GM12874 (cell line): ENCODE results near the gene C1QTNF5.

Source experiments
- TF ChIP-seq, protein P1 (sequence below): IDR thresholded peaks from 2 replicates; pipeline ENCODE4 v1.5.1; 2011; ENCODE audit warnings: low read depth, mild to moderate bottlenecking, control low read depth, low read length, moderate library complexity; ENCODE audit not compliant: insufficient read depth

C1QTNF5 gene

DNA sequence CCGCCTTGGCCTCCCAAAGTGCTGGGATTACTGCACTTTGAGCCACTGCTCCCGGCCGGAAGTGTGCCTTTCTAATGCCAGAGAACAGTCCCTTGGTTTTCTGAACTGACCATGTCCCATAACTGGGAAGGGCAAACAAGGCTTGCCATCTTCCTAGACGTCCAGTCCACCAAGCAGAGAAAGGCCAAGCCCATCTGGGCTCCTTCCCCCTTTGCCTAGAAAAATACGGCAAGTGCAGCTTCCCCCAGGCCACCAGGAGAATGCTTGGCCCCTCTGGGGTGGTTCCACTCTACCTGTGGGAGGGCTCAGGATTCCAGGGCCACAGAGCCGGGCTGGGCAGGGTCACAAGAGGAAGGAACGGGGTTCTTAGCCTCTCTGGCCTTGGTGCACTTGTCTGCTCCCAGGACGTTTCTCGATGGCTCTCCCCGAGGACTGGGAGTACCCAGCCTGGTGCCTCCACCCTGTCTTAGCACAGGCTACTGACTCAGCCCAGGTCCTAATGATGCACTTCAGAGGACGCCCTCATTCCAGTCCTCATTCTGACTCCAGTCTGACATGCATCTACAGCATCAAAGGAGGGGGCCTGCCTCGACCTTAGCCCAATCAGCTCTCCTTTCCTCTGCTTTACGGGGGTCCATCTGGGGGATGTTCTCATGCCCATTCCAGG, 39.6 kb upstream of the C1QTNF5 start:
- TF ChIP-seq, protein P1, sequence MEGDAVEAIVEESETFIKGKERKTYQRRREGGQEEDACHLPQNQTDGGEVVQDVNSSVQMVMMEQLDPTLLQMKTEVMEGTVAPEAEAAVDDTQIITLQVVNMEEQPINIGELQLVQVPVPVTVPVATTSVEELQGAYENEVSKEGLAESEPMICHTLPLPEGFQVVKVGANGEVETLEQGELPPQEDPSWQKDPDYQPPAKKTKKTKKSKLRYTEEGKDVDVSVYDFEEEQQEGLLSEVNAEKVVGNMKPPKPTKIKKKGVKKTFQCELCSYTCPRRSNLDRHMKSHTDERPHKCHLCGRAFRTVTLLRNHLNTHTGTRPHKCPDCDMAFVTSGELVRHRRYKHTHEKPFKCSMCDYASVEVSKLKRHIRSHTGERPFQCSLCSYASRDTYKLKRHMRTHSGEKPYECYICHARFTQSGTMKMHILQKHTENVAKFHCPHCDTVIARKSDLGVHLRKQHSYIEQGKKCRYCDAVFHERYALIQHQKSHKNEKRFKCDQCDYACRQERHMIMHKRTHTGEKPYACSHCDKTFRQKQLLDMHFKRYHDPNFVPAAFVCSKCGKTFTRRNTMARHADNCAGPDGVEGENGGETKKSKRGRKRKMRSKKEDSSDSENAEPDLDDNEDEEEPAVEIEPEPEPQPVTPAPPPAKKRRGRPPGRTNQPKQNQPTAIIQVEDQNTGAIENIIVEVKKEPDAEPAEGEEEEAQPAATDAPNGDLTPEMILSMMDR = no peak

DNA sequence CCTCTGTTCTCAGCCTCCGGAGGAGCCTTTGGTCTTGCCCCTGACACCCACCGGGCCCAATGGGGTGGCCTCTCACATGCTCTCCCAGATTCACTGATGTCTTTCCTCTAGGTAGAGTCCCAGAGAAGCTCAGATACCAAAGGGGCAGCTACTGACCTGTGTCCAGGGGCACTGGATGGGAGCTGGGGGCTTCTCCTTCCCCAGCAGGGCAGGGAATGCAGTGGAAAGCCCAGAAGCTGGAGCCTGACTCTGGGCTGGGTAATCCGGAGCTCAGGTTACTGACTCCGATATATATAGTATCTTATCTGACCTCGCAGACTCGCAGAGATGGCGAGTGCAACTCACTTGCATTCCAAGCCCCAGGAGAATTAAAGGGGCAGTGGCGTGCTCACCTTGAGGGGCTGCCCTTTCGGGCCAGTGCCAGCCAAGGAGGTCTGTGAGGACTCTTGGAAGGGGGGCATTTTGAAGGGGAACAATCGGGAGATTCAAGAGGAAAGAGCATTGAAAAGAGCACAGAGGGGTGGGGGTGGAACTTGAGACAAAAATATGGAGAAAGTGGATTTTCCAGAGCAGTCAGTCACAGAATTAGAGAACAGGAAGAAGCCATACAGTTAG, 38.3 kb upstream of the C1QTNF5 start:
- TF ChIP-seq, protein P1 = no peak

DNA sequence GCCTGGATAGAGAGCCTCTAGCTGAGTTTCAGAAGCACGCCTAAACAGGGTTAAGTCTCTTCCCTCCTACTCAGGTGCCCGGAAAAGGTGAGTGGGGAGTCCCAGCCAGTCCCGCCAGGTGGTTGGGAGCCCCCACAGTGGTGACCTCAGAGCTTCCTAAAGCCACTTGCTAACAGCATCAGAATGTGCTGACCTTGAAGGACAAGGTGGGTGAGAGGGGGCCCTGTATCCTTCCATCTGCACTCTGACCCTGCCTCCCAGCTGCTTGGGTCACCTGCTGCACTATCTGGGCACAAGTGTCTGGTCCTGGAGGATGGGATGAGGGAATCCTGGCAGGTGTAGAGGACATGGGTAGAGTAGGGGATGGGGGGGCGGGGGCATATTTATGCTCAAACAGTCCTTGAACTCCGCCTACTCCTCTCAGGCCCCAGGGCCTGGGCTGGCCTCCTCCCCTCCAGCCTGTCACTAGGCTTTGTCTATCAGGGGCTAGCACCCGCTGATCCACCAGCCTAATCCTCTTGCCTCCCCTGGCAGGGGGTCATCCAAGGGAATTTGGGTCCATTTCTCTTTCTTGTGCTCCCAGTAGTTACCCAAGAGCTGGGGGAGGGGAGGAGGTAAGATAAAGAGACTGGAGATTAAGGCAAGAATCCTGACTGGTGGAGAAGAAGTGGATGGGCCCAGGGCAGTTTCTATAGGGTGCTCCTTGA, 37.4 kb upstream of the C1QTNF5 start:
- TF ChIP-seq, protein P1 = no peak

DNA sequence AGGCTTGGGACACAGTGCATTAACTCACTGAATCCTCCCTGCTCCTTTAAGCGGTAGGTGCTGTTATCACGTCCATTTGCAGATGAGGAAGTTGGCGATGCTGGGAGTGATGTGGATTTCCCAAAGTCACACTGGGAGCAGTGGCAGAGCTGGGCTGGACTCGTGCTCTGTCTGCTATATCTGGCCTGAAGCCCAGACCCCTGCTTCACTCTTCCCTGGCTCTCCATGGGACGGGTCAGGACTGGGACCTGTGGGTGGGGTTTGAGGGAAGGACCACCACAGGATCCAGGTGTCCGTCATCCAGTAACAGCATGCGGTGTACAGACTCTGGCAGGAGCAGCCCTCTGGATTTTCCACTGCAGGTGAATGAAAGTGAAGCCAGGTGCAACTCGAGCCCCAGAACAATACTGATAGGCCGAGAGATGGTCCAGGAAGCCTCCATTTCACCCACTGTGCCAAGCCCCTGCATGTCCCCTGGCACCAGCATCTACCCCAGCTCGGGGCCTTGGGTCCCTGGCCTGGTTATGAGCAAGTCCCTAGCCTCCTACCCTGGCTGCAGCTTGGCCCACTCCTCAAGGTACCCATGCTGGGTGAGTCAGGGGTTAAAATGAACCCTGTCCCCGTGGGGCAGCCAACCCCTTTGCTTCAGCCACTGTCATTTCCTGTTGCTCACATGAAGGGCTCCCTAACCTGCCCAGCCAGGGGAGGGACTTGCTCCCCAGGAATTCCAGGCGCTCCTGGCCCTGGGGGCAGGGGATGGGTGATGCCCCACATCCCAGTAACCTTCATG, 36.6 kb upstream of the C1QTNF5 start:
- TF ChIP-seq, protein P1 = no peak

DNA sequence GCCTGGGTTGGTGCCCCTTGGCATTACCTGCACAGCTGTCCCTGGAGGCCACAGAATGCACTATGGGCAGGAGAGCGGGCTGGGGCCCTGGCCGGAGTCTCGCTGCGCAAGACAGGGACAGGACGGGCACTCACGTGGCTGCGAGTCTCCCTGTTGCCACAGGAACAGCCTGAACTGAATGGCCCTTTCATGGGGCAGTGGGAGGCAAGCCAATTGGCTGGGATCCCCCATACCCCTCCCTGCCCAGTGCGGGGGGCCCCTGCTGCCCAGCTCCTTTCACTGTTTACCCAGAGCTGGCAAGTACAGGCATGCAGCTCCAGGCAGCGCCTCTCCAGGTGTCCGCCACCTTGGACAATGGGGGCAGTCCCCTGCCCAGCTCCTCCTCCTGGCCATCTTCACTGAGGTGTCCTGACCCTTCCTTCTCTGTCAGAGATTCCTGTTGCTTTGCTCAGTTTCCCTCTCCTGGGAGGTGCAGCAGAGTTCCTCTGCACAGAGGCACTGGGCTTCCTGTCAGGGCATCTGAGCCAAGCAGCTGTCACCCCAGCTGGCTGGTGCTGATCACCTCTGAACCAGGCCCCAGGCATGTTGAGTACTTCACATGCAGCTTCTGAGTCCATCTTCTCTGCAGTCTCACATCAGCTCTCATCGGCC, 35.6 kb upstream of the C1QTNF5 start:
- TF ChIP-seq, protein P1 = no peak

DNA sequence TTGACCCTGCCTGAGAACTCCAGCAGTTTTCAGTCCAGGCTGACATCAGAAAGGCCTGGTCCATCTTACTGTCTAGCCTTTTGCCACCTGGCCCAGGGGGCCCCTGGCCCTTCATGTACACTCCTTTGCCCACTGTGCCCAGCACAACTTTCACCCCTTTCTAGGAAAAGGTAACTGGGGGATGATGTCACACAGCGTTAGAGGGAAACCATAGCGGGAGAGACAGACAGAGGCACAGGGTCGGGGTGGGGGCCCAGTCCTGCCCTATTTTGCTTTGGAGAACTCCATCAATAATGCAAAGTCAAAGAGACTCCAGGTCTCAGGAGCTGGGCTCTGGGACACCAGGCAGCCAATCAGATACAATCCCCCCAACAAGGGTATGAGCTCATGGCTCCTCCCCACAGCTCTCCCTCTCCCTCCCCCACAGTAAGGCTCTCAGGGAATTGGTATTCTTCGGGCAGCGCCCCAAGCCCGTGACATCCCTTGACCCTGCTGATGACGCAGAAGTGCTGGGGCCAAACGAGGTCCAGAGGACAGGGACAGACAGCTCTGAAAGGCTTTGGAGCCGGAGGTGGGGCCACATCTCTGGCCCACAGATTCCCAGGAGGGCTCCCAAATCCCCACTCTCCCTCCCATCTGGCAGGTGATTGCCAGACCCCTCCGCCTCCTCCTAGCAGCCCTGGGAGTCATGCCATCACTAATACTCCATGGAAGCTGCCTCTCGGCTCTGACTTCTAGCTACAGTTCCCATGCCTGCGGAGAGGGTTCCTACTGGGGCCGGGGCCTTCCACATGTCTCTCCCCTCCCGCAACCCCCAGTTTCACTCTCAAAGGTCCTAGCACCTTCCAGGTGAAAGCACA, 34.9 kb upstream of the C1QTNF5 start:
- TF ChIP-seq, protein P1 = no peak
